Measurements from ENCODE around the gene AGMO.

DNA sequence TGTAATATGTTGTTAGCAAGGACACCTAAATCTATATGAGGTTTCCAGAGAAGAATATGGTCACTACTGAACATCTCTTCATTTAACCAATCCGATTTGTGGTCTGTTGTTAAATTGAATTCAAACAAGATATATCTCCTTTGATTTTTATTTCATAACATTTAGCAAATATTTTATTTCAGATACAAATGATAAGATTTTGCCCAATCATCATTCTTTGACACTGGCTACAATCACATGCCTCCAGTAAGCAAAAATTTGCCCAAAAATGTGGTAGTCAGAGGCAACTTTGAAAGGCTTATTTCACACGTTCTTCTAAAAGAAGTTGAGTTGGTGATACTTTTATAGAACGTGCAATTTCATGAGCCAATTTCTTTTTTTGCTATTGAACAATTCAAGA is 44.7 kb upstream of the AGMO start:
- TF ChIP-seq CTCF (optimal IDR thresholded peaks at IDR 0.05 in 1 of 3, IDR thresholded peaks at IDR 0.05 in 1 of 3, conservative IDR thresholded peaks at IDR 0.05 in 1 of 3; ENCODE audit: extremely low read depth in 1 of 3, insufficient read depth in 2 of 3, low read length in 3 of 3) (no peak), EZH2 (IDR thresholded peaks at IDR 0.05; ENCODE audit: low read length) (no peak)

Data from keratinocyte (primary cell).